K562 (cell line): ENCODE measurements around the gene C10orf143. TPM values are rescaled to one million over a fixed set of nuclear protein-coding genes. Genes with fewer than 3 reads are reported as not detected.

Source experiments
- ATAC-seq: fragments of 200-7000 bp; cut with Tn5 transposase; 3 replicates; pipeline ENCODE4 v1.9.1; 2020; ENCODE audit warnings: moderate library complexity
- BruUV-seq: library from RNA; stranded (reverse); fragments of 400-500 nt; replicated peaks from 2 replicates; lab custom pipeline; 2021; lab: Mats Ljungman, UMichigan
- CTCF ChIA-PET: fragments of 300-600 bp; formaldehyde crosslinking; extraction: SDS; loops from one replicate; lab custom pipeline; 2021; ENCODE audit warnings: low intra/inter-chr PET ratio; lab: Yijun Ruan, JAX
- POLR2A ChIA-PET: fragments of 300-600, 350-650 bp; sonication (Branson Sonifier 250); formaldehyde crosslinking; extraction: SDS; loops from one replicate; lab custom pipeline; 2021; ENCODE audit warnings: antibody characterized with exemption, inconsistent platforms; lab: Yijun Ruan, JAX
- DNase-seq, 4 experiments: peaks; one replicate each; pipeline versions ENCODE4 v3.0.0 to v3.0.0-alpha.2; 2011 to 2018; ENCODE audit warnings: low spot score in 3 of 4, mixed read lengths in 3 of 4; ENCODE audit errors: extremely low read depth in 1 of 4
- FAIRE-seq: peaks from 2 replicates; lab custom pipeline; 2011; peaks lifted over from hg19 to GRCh38; lab: Jason Lieb, UNC
- H2AFZ ChIP-seq: 2 replicates; pipeline ENCODE4 v1.6.0; 2011; ENCODE audit warnings: low read depth, low read length, control low read depth, inconsistent platforms
- H3K27ac ChIP-seq: fragments of 200-600 bp; 3 replicates; pipeline ENCODE4 v1.8.0; 2011; ENCODE audit warnings: low read depth, mild to moderate bottlenecking, control low read depth, inconsistent platforms, low read length, moderate library complexity, mixed read lengths; ENCODE audit errors: extremely low read depth
- H3K27me3 ChIP-seq, 2 experiments: fragments of 300-600 bp in 1 of 2; 2 replicates in 1 of 2; 3 replicates in 1 of 2; pipeline versions ENCODE4 v1.6.0 to v1.8.0; 2011; ENCODE audit warnings: inconsistent platforms in 2 of 2, low read length in 2 of 2, mild to moderate bottlenecking in 1 of 2, mixed read lengths in 1 of 2, moderate library complexity in 1 of 2; ENCODE audit not compliant: control insufficient read depth in 2 of 2, insufficient read depth in 2 of 2
- H3K36me3 ChIP-seq: fragments of 300-600 bp; 3 replicates; pipeline ENCODE4 v1.8.0; 2011; ENCODE audit warnings: mild to moderate bottlenecking, low read length, inconsistent platforms; ENCODE audit not compliant: control insufficient read depth, insufficient read depth
- H3K4me1 ChIP-seq, 2 experiments: fragments of 200-600 bp in 1 of 2; replicated peaks in 1 of 2; 2 replicates in 1 of 2; 3 replicates in 1 of 2; pipeline versions ENCODE4 v1.5.1 to v1.8.0; 2011; ENCODE audit warnings: inconsistent platforms in 2 of 2, low read length in 2 of 2, mild to moderate bottlenecking in 1 of 2, mixed read lengths in 1 of 2, moderate library complexity in 1 of 2; ENCODE audit not compliant: control insufficient read depth in 2 of 2, insufficient read depth in 2 of 2
- H3K4me2 ChIP-seq: 2 replicates; pipeline ENCODE4 v1.6.1; 2011; ENCODE audit warnings: low read length, control low read depth, inconsistent platforms, mixed read lengths; ENCODE audit not compliant: insufficient read depth
- H3K4me3 ChIP-seq: fragments of 200-600 bp; sonication (generic), shearing (Covaris generic); 2 replicates; pipeline ENCODE4 v1.5.1; 2016; ENCODE audit warnings: control low read depth, inconsistent platforms
- H3K79me2 ChIP-seq: fragments of 200-600 bp; 3 replicates; pipeline ENCODE4 v1.8.0; 2011; ENCODE audit warnings: low read length, inconsistent platforms; ENCODE audit not compliant: control insufficient read depth, insufficient read depth
- H3K9ac ChIP-seq, 2 experiments: 2 replicates each; pipeline versions ENCODE4 v1.6.0 to v1.6.1; 2011; ENCODE audit warnings: low read depth in 2 of 2, low read length in 2 of 2, control low read depth in 1 of 2, inconsistent platforms in 1 of 2, mild to moderate bottlenecking in 1 of 2, mixed read lengths in 1 of 2; ENCODE audit not compliant: insufficient read depth in 1 of 2
- H3K9me1 ChIP-seq: one replicate; pipeline ENCODE4 v1.6.0; 2011; ENCODE audit warnings: inconsistent platforms, mild to moderate bottlenecking, low read length, moderate library complexity; ENCODE audit not compliant: control insufficient read depth, insufficient read depth
- H3K9me3 ChIP-seq: replicated peaks from 2 replicates; pipeline ENCODE4 v1.5.1; 2011; ENCODE audit warnings: low read depth, low read length, inconsistent platforms; ENCODE audit not compliant: control insufficient read depth, insufficient read depth
- H4K20me1 ChIP-seq: replicated peaks from 2 replicates; pipeline ENCODE4 v1.6.1; 2011; ENCODE audit warnings: low read length, inconsistent platforms, mixed read lengths; ENCODE audit not compliant: control insufficient read depth, insufficient read depth
- ATF1 ChIP-seq, 2 experiments: fragments of 450-650 bp in 1 of 2; IDR thresholded peaks; 2 replicates each; pipeline ENCODE4 v1.6.1; 2016; ENCODE audit warnings: missing compliant biosample characterization in 1 of 2, missing genetic modification characterization in 1 of 2
- CHAMP1 ChIP-seq: fragments of 450-650 bp; IDR thresholded peaks from 2 replicates; pipeline ENCODE4 v1.6.1; 2016; ENCODE audit warnings: mild to moderate bottlenecking
- ETS2 ChIP-seq: IDR thresholded peaks from 2 replicates; pipeline ENCODE4 v1.6.1; 2016; ENCODE audit warnings: borderline replicate concordance, missing genetic modification characterization, mild to moderate bottlenecking, moderate library complexity, missing compliant biosample characterization; ENCODE audit not compliant: poor library complexity, severe bottlenecking
- KDM4B ChIP-seq, 2 experiments: fragments of 450-650 bp in 1 of 2; sonication (generic) in 1 of 2; IDR thresholded peaks; 2 replicates each; pipeline ENCODE4 v1.6.1; 2016 to 2017; ENCODE audit warnings: borderline replicate concordance in 2 of 2, antibody characterized with exemption in 1 of 2, low read depth in 1 of 2, mild to moderate bottlenecking in 1 of 2
- KLF16 ChIP-seq: IDR thresholded peaks from 2 replicates; pipeline ENCODE4 v1.6.1; 2016; ENCODE audit warnings: antibody characterized with exemption
- NR0B1 ChIP-seq: fragments of 450-650 bp; IDR thresholded peaks from one replicate; pipeline ENCODE4 v1.6.1; 2018; ENCODE audit warnings: mild to moderate bottlenecking, moderate library complexity; ENCODE audit not compliant: partially characterized antibody
- RBM17 ChIP-seq: fragments of 200-400 bp; formaldehyde crosslinking; IDR thresholded peaks from 2 replicates; pipeline ENCODE4 v1.6.1; 2017; ENCODE audit warnings: low read depth, mild to moderate bottlenecking, low read length, borderline replicate concordance
- SMAD4 ChIP-seq: fragments of 250-450 bp; sonication (Bioruptor Pico); conservative IDR thresholded peaks from 2 replicates; pipeline ENCODE4 v1.8.0; 2021; ENCODE audit warnings: inconsistent platforms, mild to moderate bottlenecking, moderate library complexity
- SOX6 ChIP-seq: fragments of 450-650 bp; IDR thresholded peaks from 2 replicates; pipeline ENCODE4 v1.6.1; 2014; ENCODE audit warnings: mild to moderate bottlenecking
- WGBS: fragments of 100-300 bp; shearing (Covaris generic); methylation state at CpG from one replicate; pipeline ENCODE4 v1.1.6; 2016; ENCODE audit warnings: low coverage, mixed read lengths; ENCODE audit not compliant: insufficient coverage; ENCODE audit errors: missing lambda C conversion rate; 5-methylcytosine and 5-hydroxymethylcytosine counted together
- in situ Hi-C: fragments of 300-500 bp; cut with MboI; formaldehyde crosslinking; loops from 4 replicates; pipeline ENCODE4 v1.15.0; 2018; ENCODE audit warnings: inconsistent platforms, mixed read lengths
- intact Hi-C: fragments of 100-400 bp; cut with micrococcal nuclease; formaldehyde crosslinking; loops from 2 replicates; pipeline ENCODE4 v1.14.2; 2022
- polyA plus RNA-seq, 8 experiments: library from polyadenylated mRNA; depleted of rRNA in 4 of 8; stranded (reverse) in 5 of 8; unstranded in 3 of 8; fragments of >200 nt; fragmentation: Nextera tagmentation in 2 of 8; fragmentation: Illumina TruSeq in 1 of 8; extraction: Ambion mirVana in 2 of 8; extraction: Trizol in 1 of 8; gene quantifications; 2 replicates each; pipeline versions ENCODE4 v1.2.1 to v1.2.3, GENCODE V29; 2011 to 2014; ENCODE audit warnings: inconsistent platforms in 1 of 8, missing spikeins in 1 of 8
- total RNA-seq, 7 experiments: library from RNA; depleted of rRNA in 6 of 7; stranded (reverse); fragments of >200 nt in 6 of 7; fragmentation: Illumina TruSeq in 2 of 7; extraction: Trizol in 2 of 7; gene quantifications; 2 replicates each; pipeline versions ENCODE4 v1.2.1 to v1.2.3, GENCODE V29; 2011 to 2021; ENCODE audit warnings: low replicate concordance in 1 of 7

The C10orf143 gene
- total and polyA plus RNA-seq, 9 of the 15 experiments (the other 6 are each of a cell fraction or from before 2014, with no cell fraction given) = 0.07 to 0.42 (median 0.25) TPM; not detected in 2

GRCh38 chr10:130026670-130027456 is 83.8 kb downstream of the C10orf143 start (continued):
- no peak for TF ChIP-seq ATF1 (CRISPR knock-in tag; IDR thresholded peaks at IDR 0.05)
- TF ChIP-seq ATF1 (tag; IDR thresholded peaks at IDR 0.05) = no peak
- TF ChIP-seq, all 486 proteins: peak for 0

- no peaks in the 10 kb centered on the region for H3K79me2 ChIP-seq
- no peak for TF ChIP-seq KDM4B (IDR thresholded peaks at IDR 0.05; ENCODE audit: borderline replicate concordance in 2 of 2, low read depth in 1 of 2)
- no peak for TF ChIP-seq KLF16
- TF ChIP-seq SMAD4 = no peak
- TF ChIP-seq ETS2 (tag) = no peak
- no peak for TF ChIP-seq CHAMP1
- TF ChIP-seq SOX6 = no peak
- no peak for TF ChIP-seq RBM17
- no peak for TF ChIP-seq NR0B1
- H3K4me1 ChIP-seq = no peaks in the 10 kb centered on the region
- H2AFZ ChIP-seq = no peak overlapping the region
- FAIRE-seq (no peak), ATAC-seq (no peak), DNase-seq (no peak)
- CTCF ChIA-PET = no interaction called here
- H4K20me1 ChIP-seq = no peaks in the 10 kb centered on the region
- WGBS = 3% methylated on average over 12 of the region's 18 CpGs
- intact Hi-C loops = no loop called here
- no peaks in the 10 kb centered on the region for H3K36me3 ChIP-seq
- H3K9me3 ChIP-seq = no peaks in the 10 kb centered on the region
- POLR2A ChIA-PET = no interaction called here
- peaks cover 0 to 42% of the 10 kb centered on the region in 2 experiments; a peak in 3 of 5 replicates for H3K27me3 ChIP-seq
- no peak overlapping the region for H3K9ac ChIP-seq
- H3K27ac ChIP-seq = no peak overlapping the region
- no TSS peak for BruUV-seq
- no peak overlapping the region for H3K4me3 ChIP-seq
- no peaks in the 10 kb centered on the region for H3K9me1 ChIP-seq
- H3K4me2 ChIP-seq = no peak overlapping the region
- in situ Hi-C loops = no loop called here
These were observed 84.7 kb downstream of the C10orf143 start for GRCh38 chr10:130025811-130026485.
